Fibroblast of lung (primary cell): ENCODE measurements around the gene SEC61B.

ENCODE experiments used
- EZH2 ChIP-seq: IDR thresholded peaks from 2 replicates; pipeline ENCODE4 v1.5.1; 2012; ENCODE audit warnings: low read length, control low read depth, mild to moderate bottlenecking; ENCODE audit errors: missing control alignments
- TF ChIP-seq, protein P1 (sequence below), 2 donors: IDR thresholded peaks in 1 of 2; conservative IDR thresholded peaks in 1 of 2; 1 replicate in 1 of 2; 2 replicates in 1 of 2; pipeline ENCODE4 v1.5.1; 2011 to 2012; ENCODE audit warnings: low read length in 2 of 2, control low read depth in 1 of 2, inconsistent platforms in 1 of 2, low read depth in 1 of 2, mild to moderate bottlenecking in 1 of 2

DNA sequence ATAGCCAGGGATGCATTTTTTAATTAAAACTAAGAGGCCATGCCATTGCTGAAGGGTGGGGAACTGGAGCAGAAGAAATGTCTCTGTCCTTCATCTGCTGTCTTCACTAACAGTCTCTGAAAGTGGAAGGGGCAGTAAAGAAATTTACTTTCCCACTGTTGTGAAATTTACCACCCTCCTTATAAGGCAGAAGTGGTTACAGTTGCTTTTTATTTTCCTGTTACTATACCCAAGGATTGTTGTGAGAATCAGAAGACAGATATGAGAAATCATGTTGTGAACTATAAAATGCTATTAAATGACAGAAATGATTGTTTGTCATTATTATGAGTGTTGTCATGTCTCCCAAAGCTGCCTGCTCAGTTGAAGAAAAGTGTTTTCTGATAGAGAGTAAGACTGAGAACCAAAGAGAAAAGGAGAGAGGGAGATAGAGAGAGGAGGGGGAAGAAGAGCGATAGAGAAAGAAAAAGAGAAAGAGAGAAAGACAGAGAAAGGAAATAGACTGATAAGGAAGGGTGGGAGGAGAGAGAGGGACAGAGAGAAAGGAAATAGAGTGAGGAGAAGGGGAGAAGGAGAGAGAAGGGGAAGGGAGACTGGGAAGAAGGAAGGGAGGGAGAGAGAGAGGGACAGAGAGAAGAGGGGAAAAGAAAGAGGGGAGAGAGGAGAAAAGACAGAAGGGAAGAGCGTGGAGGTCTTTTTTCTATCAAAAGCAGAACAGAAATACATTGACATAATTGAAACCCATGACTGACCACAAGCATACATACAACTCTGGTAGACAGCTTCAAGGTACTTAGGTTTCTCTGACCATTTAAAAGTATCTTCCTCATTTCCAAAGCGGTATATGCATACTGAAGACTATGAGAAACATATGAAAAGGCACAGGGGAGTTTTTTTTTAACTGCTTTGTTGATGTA lies 22.5 kb downstream of the SEC61B start:
- TF ChIP-seq, protein P1, sequence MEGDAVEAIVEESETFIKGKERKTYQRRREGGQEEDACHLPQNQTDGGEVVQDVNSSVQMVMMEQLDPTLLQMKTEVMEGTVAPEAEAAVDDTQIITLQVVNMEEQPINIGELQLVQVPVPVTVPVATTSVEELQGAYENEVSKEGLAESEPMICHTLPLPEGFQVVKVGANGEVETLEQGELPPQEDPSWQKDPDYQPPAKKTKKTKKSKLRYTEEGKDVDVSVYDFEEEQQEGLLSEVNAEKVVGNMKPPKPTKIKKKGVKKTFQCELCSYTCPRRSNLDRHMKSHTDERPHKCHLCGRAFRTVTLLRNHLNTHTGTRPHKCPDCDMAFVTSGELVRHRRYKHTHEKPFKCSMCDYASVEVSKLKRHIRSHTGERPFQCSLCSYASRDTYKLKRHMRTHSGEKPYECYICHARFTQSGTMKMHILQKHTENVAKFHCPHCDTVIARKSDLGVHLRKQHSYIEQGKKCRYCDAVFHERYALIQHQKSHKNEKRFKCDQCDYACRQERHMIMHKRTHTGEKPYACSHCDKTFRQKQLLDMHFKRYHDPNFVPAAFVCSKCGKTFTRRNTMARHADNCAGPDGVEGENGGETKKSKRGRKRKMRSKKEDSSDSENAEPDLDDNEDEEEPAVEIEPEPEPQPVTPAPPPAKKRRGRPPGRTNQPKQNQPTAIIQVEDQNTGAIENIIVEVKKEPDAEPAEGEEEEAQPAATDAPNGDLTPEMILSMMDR (conservative IDR thresholded peaks at IDR 0.05 in 1 of 2, IDR thresholded peaks at IDR 0.05 in 1 of 2; ENCODE audit: low read depth in 1 of 2, low read length in 2 of 2): no peak
- no peak for TF ChIP-seq EZH2
